Uterus (tissue), 2 donors: ENCODE data around the gene DQX1.

Source experiments
- POLR2A ChIP-seq, 2 donors: fragments of 450-650 bp; IDR thresholded peaks; one replicate each; pipeline ENCODE4 v1.6.1; 2016; ENCODE audit warnings: antibody characterized with exemption in 2 of 2, mild to moderate bottlenecking in 1 of 2, moderate library complexity in 1 of 2
- TF ChIP-seq, protein P1 (sequence below), 4 experiments: fragments of 200-600 bp in 2 of 4; fragments of 450-650 bp in 2 of 4; sonication (generic) in 2 of 4; IDR thresholded peaks; one replicate each; pipeline ENCODE4 v1.5.1; 2016 to 2019; ENCODE audit warnings: antibody characterized with exemption in 4 of 4, mild to moderate bottlenecking in 2 of 4, moderate library complexity in 1 of 4

GRCh38 chr2:74560591-74560990, 34.6 kb upstream of the DQX1 start:
- TF ChIP-seq POLR2A (IDR thresholded peaks at IDR 0.05) = no peak
- TF ChIP-seq, protein P1, sequence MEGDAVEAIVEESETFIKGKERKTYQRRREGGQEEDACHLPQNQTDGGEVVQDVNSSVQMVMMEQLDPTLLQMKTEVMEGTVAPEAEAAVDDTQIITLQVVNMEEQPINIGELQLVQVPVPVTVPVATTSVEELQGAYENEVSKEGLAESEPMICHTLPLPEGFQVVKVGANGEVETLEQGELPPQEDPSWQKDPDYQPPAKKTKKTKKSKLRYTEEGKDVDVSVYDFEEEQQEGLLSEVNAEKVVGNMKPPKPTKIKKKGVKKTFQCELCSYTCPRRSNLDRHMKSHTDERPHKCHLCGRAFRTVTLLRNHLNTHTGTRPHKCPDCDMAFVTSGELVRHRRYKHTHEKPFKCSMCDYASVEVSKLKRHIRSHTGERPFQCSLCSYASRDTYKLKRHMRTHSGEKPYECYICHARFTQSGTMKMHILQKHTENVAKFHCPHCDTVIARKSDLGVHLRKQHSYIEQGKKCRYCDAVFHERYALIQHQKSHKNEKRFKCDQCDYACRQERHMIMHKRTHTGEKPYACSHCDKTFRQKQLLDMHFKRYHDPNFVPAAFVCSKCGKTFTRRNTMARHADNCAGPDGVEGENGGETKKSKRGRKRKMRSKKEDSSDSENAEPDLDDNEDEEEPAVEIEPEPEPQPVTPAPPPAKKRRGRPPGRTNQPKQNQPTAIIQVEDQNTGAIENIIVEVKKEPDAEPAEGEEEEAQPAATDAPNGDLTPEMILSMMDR (IDR thresholded peaks at IDR 0.05) = no peak
